ENCODE measurements around the gene GRN. TPM values are rescaled to one million over a fixed set of nuclear protein-coding genes. Genes with fewer than 3 reads are reported as not detected.

GRN gene
- total and polyA plus RNA-seq, 2 of the 13 experiments (the other 11 are each of a cell fraction or from before 2014, with no cell fraction given) = 86.6 to 143 TPM

DNA sequence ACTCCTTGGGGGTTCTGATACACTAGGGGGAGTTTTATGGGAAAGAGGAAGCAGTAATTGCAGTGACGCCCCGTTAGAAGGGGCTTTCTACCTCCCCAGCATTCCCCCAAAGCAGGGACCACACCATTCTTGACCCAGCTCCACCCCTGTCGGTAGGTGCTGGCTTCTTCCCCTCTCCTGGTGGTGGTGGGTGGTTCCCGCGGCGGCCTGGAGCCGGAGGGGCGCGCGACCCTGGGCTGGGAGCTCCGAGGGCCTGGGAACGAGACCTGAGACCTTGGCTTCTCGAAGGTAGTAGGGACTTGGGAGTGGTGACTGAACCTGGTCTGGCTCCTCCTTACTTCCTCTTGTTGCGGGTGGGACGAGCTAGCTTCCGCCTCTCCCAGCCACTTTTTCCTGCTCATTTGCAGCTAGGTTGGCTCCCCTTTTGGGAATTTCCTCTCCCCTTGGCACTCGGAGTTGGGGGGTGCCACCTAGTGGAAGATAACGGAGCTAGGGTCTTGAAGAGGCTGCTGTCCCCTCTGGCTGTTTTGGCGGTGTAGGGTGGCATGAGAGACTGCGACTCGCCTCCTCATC is 438 bp downstream of the GRN start (continued):
- TF ChIP-seq, protein P1, sequence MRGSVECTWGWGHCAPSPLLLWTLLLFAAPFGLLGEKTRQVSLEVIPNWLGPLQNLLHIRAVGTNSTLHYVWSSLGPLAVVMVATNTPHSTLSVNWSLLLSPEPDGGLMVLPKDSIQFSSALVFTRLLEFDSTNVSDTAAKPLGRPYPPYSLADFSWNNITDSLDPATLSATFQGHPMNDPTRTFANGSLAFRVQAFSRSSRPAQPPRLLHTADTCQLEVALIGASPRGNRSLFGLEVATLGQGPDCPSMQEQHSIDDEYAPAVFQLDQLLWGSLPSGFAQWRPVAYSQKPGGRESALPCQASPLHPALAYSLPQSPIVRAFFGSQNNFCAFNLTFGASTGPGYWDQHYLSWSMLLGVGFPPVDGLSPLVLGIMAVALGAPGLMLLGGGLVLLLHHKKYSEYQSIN (CRISPR knock-in tag; IDR thresholded peaks at IDR 0.05; ENCODE audit: borderline replicate concordance) = no peak
- TF ChIP-seq PAX8 (CRISPR knock-in tag; IDR thresholded peaks at IDR 0.05; ENCODE audit: borderline replicate concordance) = 0 out of 2 replicates have a peak, but pooled peaks have one; percentile 38
- TF ChIP-seq, protein P2, sequence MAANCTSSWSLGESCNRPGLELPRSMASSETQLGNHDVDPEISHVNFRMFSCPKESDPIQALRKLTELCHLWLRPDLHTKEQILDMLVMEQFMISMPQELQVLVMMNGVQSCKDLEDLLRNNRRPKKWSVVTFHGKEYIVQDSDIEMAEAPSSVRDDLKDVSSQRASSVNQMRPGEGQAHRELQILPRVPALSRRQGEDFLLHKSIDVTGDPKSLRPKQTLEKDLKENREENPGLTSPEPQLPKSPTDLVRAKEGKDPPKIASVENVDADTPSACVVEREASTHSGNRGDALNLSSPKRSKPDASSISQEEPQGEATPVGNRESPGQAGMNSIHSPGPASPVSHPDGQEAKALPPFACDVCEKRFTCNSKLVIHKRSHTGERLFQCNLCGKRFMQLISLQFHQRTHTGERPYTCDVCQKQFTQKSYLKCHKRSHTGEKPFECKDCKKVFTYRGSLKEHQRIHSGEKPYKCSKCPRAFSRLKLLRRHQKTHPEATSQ (CRISPR knock-in tag; IDR thresholded peaks at IDR 0.05; ENCODE audit: borderline replicate concordance) = 0 out of 2 replicates have a peak, but pooled peaks have one; percentile 46
- peak; percentile 2; the same call in 1 of the 2 replicates for TF ChIP-seq POLR2G (IDR thresholded peaks at IDR 0.05; ENCODE audit: low read depth, low read length)
- no peak; the same call in 1 of the 2 replicates for TF ChIP-seq NR1H2 (CRISPR knock-in tag; IDR thresholded peaks at IDR 0.05; ENCODE audit: borderline replicate concordance, low read depth)
- no peak for TF ChIP-seq JDP2 (CRISPR knock-in tag; IDR thresholded peaks at IDR 0.05; ENCODE audit: borderline replicate concordance)
- TF ChIP-seq, protein P3, sequence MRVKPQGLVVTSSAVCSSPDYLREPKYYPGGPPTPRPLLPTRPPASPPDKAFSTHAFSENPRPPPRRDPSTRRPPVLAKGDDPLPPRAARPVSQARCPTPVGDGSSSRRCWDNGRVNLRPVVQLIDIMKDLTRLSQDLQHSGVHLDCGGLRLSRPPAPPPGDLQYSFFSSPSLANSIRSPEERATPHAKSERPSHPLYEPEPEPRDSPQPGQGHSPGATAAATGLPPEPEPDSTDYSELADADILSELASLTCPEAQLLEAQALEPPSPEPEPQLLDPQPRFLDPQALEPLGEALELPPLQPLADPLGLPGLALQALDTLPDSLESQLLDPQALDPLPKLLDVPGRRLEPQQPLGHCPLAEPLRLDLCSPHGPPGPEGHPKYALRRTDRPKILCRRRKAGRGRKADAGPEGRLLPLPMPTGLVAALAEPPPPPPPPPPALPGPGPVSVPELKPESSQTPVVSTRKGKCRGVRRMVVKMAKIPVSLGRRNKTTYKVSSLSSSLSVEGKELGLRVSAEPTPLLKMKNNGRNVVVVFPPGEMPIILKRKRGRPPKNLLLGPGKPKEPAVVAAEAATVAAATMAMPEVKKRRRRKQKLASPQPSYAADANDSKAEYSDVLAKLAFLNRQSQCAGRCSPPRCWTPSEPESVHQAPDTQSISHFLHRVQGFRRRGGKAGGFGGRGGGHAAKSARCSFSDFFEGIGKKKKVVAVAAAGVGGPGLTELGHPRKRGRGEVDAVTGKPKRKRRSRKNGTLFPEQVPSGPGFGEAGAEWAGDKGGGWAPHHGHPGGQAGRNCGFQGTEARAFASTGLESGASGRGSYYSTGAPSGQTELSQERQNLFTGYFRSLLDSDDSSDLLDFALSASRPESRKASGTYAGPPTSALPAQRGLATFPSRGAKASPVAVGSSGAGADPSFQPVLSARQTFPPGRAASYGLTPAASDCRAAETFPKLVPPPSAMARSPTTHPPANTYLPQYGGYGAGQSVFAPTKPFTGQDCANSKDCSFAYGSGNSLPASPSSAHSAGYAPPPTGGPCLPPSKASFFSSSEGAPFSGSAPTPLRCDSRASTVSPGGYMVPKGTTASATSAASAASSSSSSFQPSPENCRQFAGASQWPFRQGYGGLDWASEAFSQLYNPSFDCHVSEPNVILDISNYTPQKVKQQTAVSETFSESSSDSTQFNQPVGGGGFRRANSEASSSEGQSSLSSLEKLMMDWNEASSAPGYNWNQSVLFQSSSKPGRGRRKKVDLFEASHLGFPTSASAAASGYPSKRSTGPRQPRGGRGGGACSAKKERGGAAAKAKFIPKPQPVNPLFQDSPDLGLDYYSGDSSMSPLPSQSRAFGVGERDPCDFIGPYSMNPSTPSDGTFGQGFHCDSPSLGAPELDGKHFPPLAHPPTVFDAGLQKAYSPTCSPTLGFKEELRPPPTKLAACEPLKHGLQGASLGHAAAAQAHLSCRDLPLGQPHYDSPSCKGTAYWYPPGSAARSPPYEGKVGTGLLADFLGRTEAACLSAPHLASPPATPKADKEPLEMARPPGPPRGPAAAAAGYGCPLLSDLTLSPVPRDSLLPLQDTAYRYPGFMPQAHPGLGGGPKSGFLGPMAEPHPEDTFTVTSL (CRISPR knock-in tag; IDR thresholded peaks at IDR 0.05; ENCODE audit: borderline replicate concordance) = no peak
- no peak; the same call in 1 of the 2 replicates for TF ChIP-seq ZC3H4 (CRISPR knock-in tag; IDR thresholded peaks at IDR 0.05; ENCODE audit: borderline replicate concordance)
- no peak for TF ChIP-seq ZNF496 (CRISPR knock-in tag; IDR thresholded peaks at IDR 0.05; ENCODE audit: insufficient replicate concordance)
- TF ChIP-seq ZNF354B (CRISPR knock-in tag; IDR thresholded peaks at IDR 0.05) = no peak
- no peak for TF ChIP-seq U2AF2 (IDR thresholded peaks at IDR 0.05; ENCODE audit: low read depth, low read length)
- no peak for TF ChIP-seq NR2F1 (CRISPR knock-in tag; IDR thresholded peaks at IDR 0.05)
- TF ChIP-seq ZNF709 (CRISPR knock-in tag; IDR thresholded peaks at IDR 0.05) = 0 out of 2 replicates have a peak, but pooled peaks have one; percentile 38
- TF ChIP-seq KLF11 (CRISPR knock-in tag; IDR thresholded peaks at IDR 0.05) = no peak
- peak; percentile 20; the same call in 1 of the 2 replicates for TF ChIP-seq ZNF598 (CRISPR knock-in tag; IDR thresholded peaks at IDR 0.05; ENCODE audit: borderline replicate concordance)
- TF ChIP-seq ESRRA (CRISPR knock-in tag; IDR thresholded peaks at IDR 0.05; ENCODE audit: low read depth) = no peak; the same call in 1 of the 2 replicates
- TF ChIP-seq, protein P4, sequence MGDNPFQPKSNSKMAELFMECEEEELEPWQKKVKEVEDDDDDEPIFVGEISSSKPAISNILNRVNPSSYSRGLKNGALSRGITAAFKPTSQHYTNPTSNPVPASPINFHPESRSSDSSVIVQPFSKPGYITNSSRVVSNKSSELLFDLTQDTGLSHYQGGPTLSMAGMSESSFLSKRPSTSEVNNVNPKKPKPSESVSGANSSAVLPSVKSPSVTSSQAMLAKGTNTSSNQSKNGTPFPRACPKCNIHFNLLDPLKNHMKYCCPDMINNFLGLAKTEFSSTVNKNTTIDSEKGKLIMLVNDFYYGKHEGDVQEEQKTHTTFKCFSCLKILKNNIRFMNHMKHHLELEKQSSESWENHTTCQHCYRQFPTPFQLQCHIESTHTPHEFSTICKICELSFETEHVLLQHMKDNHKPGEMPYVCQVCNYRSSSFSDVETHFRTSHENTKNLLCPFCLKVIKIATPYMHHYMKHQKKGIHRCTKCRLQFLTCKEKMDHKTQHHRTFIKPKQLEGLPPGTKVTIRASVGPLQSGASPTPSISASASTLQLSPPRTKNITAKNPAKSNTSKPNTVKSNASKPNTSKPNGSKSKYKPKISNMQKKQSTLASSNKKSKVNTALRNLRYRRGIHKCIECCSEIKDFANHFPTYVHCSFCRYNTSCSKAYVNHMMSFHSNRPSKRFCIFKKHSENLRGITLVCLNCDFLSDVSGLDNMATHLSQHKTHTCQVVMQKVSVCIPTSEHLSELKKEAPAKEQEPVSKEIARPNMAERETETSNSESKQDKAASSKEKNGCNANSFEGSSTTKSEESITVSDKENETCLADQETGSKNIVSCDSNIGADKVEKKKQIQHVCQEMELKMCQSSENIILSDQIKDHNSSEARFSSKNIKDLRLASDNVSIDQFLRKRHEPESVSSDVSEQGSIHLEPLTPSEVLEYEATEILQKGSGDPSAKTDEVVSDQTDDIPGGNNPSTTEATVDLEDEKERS (CRISPR knock-in tag; IDR thresholded peaks at IDR 0.05) = no peak
